Right lobe of liver (tissue), 6 donors: ENCODE results near the gene PPP1R37. TPM values are rescaled to one million over a fixed set of nuclear protein-coding genes. Genes with fewer than 3 reads are reported as not detected.
A peak's percentile ranks its signal among the peaks of the same experiment; 100 is the strongest.

Source experiments
- ATAC-seq, 4 donors: fragments of 200-7000 bp; cut with Tn5 transposase; one replicate each; pipeline ENCODE4 v1.9.1; 2020; ENCODE audit warnings: mild to moderate bottlenecking in 4 of 4, moderate library complexity in 4 of 4
- DNase-seq, 3 donors: peaks; one replicate each; pipeline ENCODE4 v3.0.0-alpha.2; 2020
- H3K27ac ChIP-seq, 3 donors: fragments of 200-600 bp; one replicate each; pipeline ENCODE4 v1.8.0; 2022
- H3K27me3 ChIP-seq, 2 donors: fragments of 200-600 bp; one replicate each; pipeline ENCODE4 v1.8.0; 2022
- H3K36me3 ChIP-seq, 4 donors: fragments of 200-600 bp; sonication (generic) in 1 of 4; one replicate each; pipeline versions ENCODE4 v1.5.1 to v1.8.0; 2017 to 2022; ENCODE audit warnings: control low read depth in 1 of 4
- H3K4me1 ChIP-seq, 4 donors: fragments of 200-600 bp; sonication (generic) in 1 of 4; one replicate each; pipeline versions ENCODE4 v1.5.1 to v1.8.0; 2017 to 2022; ENCODE audit warnings: control low read depth in 1 of 4
- H3K4me3 ChIP-seq, 3 donors: fragments of 200-600 bp; one replicate each; pipeline ENCODE4 v1.8.0; 2022
- H3K9me3 ChIP-seq, 4 donors: fragments of 200-600 bp; sonication (generic) in 1 of 4; one replicate each; pipeline versions ENCODE4 v1.5.1 to v1.8.0; 2017 to 2022; ENCODE audit warnings: control low read depth in 1 of 4
- CTCF ChIP-seq, 4 donors: fragments of 200-600 bp in 3 of 4; fragments of 450-650 bp in 1 of 4; IDR thresholded peaks; one replicate each; pipeline versions ENCODE4 v1.5.1 to v1.8.0; 2016 to 2022; ENCODE audit warnings: antibody characterized with exemption in 4 of 4, mild to moderate bottlenecking in 2 of 4
- POLR2A ChIP-seq: fragments of 450-650 bp; IDR thresholded peaks from one replicate; pipeline ENCODE4 v1.6.1; 2017; ENCODE audit warnings: antibody characterized with exemption, mild to moderate bottlenecking
- WGBS: methylation state at CpG from one replicate; pipeline ENCODE4 v1.1.6; 2018; ENCODE audit warnings: low coverage, low lambda C conversion rate; ENCODE audit not compliant: insufficient coverage; ENCODE audit errors: missing lambda C conversion rate; 5-methylcytosine and 5-hydroxymethylcytosine counted together
- intact Hi-C, 2 donors: fragments of 100-400 bp; cut with DNase I; formaldehyde crosslinking; loops; one replicate each; pipeline versions ENCODE4 v1.11.2 to v1.14.1; 2022
- total RNA-seq, 6 experiments: library from RNA; depleted of rRNA in 2 of 6; stranded (reverse); fragments of >200 nt in 2 of 6; fragmentation: NEBNext Ultra II Directional in 3 of 6; extraction: Animal tissue kit (Norgen Biotek cat#: 25700) in 3 of 6; gene quantifications; one replicate each; pipeline versions ENCODE4 v1.1.0 to v1.2.4, GENCODE V29; 2016 to 2023
- donor health status: DM: no; HTN: yes; CAD: no.
- donor health status: DM: no; HTN: no; CAD: no.
- donor health status: DM: no; HTN: no; CAD: no.
- donor health status: DM: no; HTN: yes; CAD: no.
- donor health status: DM: no; HTN: yes; CAD: no.

PPP1R37 gene
- total RNA-seq, 6 experiments from 2014 or later = 10.1 to 14.3 (median 11.0) TPM

- DNase-seq = no peak
- Histone ChIP-seq H3K27ac (no peak overlapping the region), H3K9me3 (no peaks in the 10 kb centered on the region), H3K27me3 (no peaks in the 10 kb centered on the region), H3K4me1 (peaks cover 0 to 29% (median 5%) of the 10 kb centered on the region in 4 donors), H3K36me3 (no peaks in the 10 kb centered on the region), H3K4me3 (peak overlapping the region in 2 of 3 donors; percentile 24 to 56)
- WGBS = 70% methylated on average over 9 of the region's 15 CpGs
- intact Hi-C loops = no loop called here
- ATAC-seq = no peak
- TF ChIP-seq CTCF (IDR thresholded peaks at IDR 0.05) (no peak), POLR2A (no peak)
Measured at GRCh38 chr19:45076851-45077730, 15.9 kb upstream of the PPP1R37 start.

GRCh38 chr19:45078390-45079062 lies 14.5 kb upstream of the PPP1R37 start:
- Histone ChIP-seq H3K36me3 (no peaks in the 10 kb centered on the region), H3K4me1 (peaks cover 0 to 29% (median 5%) of the 10 kb centered on the region in 4 donors), H3K27me3 (no peaks in the 10 kb centered on the region), H3K27ac (peak overlapping the region in 1 of 3 donors; percentile 54), H3K9me3 (no peaks in the 10 kb centered on the region), H3K4me3 (peak overlapping the region; percentile 66 to 95 (median 86))
- TF ChIP-seq CTCF (IDR thresholded peaks at IDR 0.05) (no peak), POLR2A (no peak)
- 56% methylated on average over 8 of the region's 10 CpGs for WGBS
- intact Hi-C loops = no loop called here
- DNase-seq (no peak), ATAC-seq (no peak)

- H3K4me1 ChIP-seq = peaks cover 0 to 29% (median 5%) of the 10 kb centered on the region in 4 donors
- no peaks in the 10 kb centered on the region for H3K36me3 ChIP-seq
- WGBS = 1% methylated on average over 25 of the region's 61 CpGs
- H3K27ac ChIP-seq = peak within 1 kb of the TSS; percentile 10 to 54 (median 33)
- H3K27me3 ChIP-seq = no peaks in the 10 kb centered on the region
- intact Hi-C loops = no loop called here
- TF ChIP-seq CTCF (IDR thresholded peaks at IDR 0.05) (peak in 1 of 4 donors; percentile 15), POLR2A (peak; percentile 34)
- peak within 1 kb of the TSS; percentile 66 to 95 (median 86) for H3K4me3 ChIP-seq
- no peaks in the 10 kb centered on the region for H3K9me3 ChIP-seq
- ATAC-seq = peak; percentile 79 to 84 (median 81)
- peak; percentile 74 to 75 (median 74) for DNase-seq
Measured at GRCh38 chr19:45079063-45079910, 13.7 kb upstream of the PPP1R37 start, which contains the start of gene GEMIN7. GEMIN7 (plus strand) TSS chr19:45079260; CDS start chr19:45090115, 10,855 bp downstream.

- 5% methylated on average over 5 of the region's 6 CpGs for whole genome bisulfite sequencing
- ATAC-seq (no peak), DNase-seq (no peak)
- intact Hi-C loops = no loop called here
- Histone ChIP-seq H3K9me3 (no peaks in the 10 kb centered on the region), H3K4me1 (peaks cover 0 to 29% (median 5%) of the 10 kb centered on the region in 4 donors), H3K27me3 (no peaks in the 10 kb centered on the region), H3K27ac (peak overlapping the region in 1 of 3 donors; percentile 54), H3K4me3 (peak overlapping the region; percentile 66 to 95 (median 86)), H3K36me3 (no peaks in the 10 kb centered on the region)
- TF ChIP-seq POLR2A (no peak), CTCF (IDR thresholded peaks at IDR 0.05) (no peak)
Measured at GRCh38 chr19:45079911-45080370, 13.0 kb upstream of the PPP1R37 start.
